ENCODE measurements around the gene PPP6R2.
"Not testable (repeated sequence)": the region's sequence is repeated elsewhere in the genome, so short reads cannot be mapped to it uniquely, and the experiment has no call there.

PPP6R2 gene

DNA sequence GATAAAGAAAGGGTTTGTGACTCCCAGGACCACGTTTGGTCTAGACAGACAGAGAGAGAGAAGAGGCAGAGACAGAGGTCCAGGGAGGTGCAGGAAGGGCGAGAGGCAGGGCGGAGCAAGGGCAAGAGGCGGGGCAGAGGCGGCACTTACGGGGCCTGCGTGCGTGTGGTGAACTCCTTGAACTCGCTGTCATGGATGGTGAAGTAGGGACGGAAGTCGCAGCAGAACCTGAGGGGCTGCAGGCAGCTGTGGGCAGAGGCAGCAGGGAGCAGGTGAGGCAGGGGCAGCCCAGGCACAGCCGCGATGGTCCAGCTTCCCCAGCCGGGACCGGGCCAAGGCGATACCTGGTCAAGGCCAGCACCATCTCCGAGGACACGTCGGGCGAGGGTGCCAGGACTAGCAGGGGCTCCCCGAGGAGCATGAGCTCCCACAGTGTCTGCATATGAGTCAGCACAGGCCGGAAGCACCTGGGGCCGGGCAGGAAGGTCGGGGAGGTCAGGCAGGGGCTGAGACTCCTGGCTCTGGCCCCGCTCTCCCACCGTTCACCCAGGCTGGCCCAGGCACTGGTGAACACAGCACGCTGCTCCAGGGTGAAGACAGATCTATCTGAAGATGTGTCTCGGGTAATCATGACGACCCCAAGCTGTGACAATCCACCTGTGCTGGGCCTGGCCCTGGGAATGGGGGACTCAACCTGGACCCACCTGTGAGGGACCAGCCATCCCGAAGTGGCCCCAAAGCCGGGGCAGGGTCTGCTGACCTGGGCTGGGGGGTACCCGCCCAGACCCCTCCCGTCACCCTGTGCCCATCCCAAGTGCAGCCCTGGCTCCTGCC is 28.5 kb upstream of the PPP6R2 start:
- peak in 4 of 42 donors; percentile 30 to 48 (median 40) for DNase-seq
- intact Hi-C loops (cut with DNase I): no loop called here

DNA sequence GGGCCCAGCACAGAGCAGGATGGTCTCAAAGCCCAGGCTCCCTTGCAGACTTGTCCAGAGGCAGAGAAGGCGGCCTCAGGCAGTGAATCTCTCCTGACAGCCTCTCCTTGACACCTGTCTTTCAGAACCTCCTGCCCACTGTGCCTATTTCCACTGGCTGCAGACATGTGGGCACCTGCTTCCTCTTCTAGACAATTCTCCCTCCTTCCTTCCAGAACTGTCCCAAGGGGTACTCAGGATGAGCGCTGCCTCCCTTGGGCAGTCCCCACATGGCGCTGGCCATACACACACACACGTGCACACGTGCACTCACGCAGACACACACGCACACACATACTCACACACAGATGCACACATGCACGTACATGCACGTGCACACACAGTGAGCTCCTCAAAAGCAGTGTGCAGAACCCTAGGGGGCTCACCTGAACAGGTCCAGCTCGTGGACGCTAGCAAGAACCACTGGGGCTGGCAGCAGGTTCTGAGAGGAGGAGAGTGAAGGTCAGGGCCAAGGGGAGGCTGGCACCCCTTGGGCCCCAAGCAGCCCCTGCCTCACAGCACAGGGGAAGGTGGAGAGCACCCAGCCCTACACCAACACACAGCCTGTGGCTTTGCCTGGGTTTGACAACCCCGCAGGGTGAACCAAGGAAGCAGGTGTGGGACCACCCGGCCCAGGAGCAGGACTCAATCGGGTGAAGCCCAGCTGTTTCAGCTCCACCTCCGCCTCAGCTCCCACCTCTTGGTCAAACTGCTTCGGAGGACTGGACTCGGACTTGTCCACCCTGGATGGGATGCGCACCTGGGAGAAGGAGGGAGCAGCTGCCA is 27.6 kb upstream of the PPP6R2 start:
- DNase-seq: no peak

DNA sequence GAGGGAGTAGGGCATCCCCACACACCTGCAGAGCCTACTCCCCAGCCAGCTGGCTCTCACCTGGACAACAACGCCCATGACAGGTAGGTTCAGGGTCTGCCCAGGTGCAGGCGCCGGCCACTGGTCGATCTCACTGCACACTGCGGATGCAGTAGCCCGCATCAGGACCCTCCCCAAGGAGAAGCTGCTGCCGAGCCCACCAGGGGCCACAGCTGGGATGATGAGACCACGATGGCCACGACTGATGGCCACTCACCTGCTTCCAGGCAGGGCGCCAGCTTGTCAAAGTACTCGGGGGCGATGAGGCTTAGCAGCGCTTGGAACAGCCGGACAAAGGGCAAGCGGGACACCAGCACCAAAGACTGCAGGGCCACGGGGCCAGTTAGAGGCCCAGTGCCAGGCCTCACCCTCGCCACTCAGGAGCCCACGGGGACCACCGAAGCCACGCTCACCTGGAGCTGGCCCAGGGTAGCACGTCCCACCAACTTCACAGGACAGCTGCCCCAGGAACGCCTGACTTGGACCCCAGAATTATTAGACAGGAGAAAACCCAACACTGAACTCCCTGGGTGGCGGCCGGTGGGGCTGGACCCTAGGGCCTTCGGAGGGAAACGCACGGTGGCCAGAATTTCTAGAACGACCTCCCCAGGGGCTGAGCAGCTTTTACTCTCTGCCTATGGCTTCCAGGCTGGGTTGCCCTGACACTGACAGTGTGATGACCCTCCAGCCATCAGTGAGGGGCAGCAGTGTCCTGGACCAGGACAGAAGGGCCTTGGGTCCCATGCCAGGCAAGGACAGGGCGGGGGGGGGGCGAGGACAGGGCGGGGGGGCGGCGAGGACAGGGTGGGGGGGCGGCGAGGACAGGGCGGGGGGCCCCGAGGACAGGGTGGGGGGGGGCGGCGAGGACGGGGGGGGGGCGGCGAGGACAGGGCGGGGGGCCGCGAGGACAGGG is 26.7 kb upstream of the PPP6R2 start:
- intact Hi-C loops (cut with DNase I): no loop called here
- no peak for DNase-seq

More for the DNA sequence above, 27.6 kb upstream of the PPP6R2 start:
- intact Hi-C loops (cut with DNase I): no loop called here

DNA sequence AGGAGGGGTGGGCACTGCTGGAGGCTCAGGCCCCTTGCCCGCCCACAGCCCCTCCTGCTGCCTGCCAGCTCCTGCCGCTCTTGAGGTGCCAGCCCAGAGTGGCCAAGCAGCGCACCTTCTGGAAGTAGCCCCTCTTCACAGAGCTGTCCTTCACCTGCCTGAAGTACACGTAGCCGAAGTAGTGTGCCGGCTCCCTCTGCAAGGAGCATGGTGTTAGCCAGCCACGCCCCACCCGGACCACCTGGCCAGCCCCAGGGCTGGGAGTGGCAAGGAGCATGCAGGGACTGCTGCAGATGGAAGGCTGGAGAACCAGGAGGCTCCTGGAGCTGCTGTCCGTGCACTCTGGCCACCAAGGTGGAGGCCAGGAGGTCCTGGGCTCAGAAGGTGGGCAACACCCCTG is 25.9 kb upstream of the PPP6R2 start:
- intact Hi-C loops (cut with DNase I): no loop called here
- DNase-seq: no peak

DNA sequence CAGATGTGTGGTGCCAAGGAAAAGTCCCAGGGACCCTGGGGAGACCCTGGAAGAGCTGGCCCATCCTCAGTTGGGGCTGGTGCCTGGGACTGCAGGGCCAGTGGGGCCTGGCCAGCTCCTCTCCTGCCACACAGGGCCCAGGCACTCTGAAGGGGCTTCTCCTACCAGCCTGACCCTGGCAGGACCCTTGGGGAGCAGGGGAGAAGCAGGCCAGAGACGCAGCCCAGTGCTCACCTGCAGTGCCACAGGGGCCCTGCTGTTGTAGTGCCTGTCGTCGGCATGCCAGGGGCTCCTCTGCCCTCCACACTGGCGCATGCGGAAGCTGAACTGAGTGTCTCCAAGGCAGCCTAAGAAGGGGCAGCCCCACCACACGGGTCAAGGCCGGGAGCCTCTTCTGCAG is 25.5 kb upstream of the PPP6R2 start:
- intact Hi-C loops (cut with DNase I): no loop called here
- DNase-seq: no peak

DNA sequence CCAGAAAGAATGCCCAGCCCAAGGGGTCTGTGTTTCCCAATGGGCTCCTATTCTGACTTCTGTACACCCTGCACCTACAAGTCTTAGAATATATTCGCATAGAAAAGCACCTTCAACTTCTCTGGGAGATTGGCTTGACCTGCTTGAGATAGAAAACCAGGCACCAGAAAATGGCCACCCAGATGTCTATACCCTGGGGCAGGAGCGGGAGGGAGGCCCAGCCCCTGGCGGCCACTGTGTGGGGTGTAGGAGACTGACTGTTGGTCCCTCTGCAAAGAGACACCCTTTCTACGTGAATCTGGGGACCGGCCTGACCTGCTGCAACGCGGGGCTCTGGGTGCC is 24.8 kb upstream of the PPP6R2 start:
- intact Hi-C loops (cut with DNase I): no loop called here

DNA sequence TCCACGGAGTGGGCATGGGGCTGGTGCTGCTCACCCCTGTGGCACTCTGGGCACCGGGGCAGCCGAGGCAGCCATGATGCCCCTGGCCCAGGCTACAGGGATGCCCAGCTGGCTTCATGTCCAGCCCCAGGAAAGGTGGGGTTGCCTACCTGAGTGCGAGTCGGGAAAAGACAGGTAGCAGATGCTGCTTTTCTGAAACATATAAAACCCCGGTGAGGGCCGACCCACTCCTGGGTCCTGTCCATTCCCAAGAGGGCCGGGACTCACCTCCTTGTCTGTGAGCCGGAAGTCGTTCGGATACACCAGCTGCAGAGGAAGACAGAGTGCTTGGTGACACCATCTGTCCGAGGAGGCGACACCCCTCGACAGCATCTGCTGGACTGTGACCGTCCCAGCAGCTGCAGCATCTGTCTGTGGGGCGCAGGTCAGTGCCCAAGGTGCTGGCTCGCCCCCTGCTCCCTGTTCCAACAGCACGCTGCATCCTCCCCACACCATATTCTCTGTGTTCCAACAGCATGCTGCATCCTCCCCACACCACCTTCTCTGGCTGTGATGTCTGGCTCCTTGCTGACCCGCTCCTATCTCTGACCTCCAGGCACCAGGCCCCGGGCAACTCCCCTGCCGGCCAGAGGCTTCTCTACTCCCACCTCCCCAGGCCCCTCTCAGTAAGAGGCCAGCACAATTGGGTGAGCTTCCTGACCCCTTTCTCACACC is 24.3 kb upstream of the PPP6R2 start:
- no peak for DNase-seq
- intact Hi-C loops (cut with DNase I): no loop called here

More for the DNA sequence above, 24.8 kb upstream of the PPP6R2 start:
- DNase-seq: no peak

DNA sequence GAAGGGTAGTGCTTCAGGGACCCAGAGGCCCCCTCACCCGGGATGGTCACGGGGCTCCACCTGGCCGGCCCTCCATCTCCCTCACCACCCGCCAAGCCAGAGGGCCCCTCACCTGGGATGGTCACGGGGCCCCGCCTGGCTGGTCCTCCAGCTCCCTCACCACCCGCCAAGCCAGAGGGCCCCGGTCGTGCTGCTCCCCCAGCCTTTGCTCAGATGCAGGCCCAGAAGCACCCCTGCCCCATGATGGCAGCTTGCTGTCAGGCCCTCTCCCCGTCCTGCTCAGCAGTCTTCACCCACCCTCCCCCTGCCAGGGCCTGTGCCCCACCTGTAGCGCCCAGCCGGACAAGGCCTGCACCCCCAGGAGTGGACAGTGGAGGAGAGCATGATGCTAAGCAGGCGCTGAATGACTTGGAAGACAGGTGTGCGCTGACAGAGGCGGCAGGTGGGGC is 23.6 kb upstream of the PPP6R2 start:
- no peak for DNase-seq
- intact Hi-C loops (cut with DNase I): no loop called here

DNA sequence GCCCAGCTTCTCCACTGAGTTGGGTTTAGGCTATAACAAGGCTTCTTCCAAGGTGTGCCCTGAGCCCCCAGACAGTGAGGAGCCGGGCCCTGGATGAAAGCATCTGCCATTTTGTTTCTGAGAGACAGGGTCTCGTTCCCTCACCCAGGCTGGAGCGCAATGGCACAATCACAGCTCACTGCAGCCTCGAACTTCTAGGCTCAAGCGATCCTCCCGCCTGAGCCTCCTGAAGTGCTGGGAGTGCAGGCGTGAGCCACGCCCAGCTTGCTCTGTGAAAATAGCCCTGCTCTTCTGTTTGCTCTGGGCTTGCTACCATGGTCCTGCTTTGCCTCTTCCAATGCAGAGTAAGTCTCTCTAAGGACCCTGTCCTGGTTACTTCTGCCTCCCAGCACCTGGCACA is 23.0 kb upstream of the PPP6R2 start:
- no peak for DNase-seq
- intact Hi-C loops (cut with DNase I): no loop called here

DNA sequence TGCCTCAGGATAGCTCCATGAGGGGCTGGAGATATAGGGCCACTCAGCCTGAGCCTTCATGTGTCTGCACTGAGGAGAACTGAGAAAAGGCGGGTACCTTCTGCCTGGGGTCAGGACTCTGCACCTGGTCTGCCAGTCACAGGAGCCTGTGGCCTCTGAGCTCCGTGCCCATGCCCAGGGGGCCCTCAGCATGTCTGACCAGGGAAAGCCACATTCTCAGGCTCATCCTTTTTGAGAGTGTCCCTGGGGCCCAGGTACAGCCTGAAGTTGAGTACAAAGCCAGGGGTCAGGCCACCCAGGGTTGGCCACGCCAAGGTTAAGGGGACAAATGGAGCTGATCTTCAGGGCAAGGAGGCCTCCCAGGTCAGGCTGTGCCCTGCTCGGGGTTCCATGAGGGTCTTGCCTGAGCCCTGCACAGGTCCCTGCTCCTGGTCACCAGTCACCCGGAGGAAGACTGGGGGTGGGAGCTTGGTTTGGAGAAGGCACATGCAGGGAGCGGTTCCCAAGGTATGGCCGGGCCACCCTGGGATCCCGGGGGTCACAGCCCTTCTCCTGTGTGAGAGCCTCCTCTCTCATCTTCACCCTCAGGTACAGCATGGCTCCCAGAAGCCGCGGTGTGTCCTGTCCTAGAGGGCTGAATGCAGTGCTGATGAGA is 22.3 kb upstream of the PPP6R2 start:
- intact Hi-C loops (cut with DNase I): no loop called here

DNA sequence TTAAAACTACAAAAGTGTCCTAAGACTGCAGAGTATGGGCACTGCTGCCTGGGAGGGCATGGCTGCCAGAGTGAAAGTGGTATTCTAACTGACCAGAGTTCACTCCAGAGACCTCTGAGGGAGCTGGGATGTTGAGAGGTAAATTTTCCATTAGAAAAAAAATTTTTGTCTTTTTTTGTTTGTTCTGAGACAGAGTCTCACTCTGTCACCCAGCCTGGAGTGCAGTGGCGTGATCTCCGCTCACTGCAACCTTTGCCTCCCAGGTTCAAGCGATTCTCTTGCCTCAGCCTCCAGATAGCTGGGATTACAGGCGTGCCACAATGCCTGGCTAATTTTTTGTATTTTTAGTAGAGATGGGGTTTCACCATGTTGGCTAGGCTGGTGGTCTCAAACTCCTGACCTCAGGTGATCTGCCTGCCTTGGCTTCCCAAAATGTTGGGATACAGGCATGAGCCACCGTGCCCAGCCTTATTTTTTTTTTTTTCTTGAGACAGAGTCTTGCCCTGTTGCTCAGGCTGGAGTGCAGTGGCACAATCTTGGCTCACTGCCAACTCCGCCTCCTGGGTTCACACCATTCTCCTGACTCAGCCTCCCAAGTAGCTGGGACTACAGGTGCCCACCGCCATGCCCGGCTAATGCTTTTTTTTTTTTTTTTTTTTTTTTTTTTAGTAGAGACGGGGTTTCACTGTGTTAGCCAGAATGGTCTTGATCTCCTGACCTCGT is 20.6 kb upstream of the PPP6R2 start:
- intact Hi-C loops (cut with DNase I): not testable (repeated sequence)
- peak in 3 of 42 donors; percentile 2 to 4 (median 4) for DNase-seq

More for the DNA sequence above, 22.3 kb upstream of the PPP6R2 start:
- DNase-seq: peak in 3 of 42 donors; percentile 1 to 2 (median 1)

DNA sequence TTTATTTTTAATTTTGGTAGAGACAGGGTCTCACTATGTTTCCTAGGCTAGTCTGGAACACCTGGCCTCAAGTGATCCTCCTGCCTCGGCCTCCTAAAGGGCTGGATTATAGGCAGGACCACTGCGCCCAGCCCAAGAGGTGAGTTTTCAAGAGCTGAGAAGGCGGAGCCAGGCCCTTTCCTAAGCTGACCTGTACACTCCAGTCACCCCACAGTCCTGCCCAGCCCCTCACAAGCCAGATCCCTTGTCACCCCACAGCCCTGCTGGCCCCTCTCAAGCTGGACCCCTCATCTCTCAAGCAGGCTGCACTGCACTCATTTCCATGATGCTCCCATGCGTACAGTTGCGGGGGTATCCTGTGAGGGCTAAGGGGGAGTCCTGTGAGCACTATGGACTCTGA is 19.2 kb upstream of the PPP6R2 start:
- DNase-seq: peak in 1 of 42 donors; percentile 1
- intact Hi-C loops (cut with DNase I): no loop called here

DNA sequence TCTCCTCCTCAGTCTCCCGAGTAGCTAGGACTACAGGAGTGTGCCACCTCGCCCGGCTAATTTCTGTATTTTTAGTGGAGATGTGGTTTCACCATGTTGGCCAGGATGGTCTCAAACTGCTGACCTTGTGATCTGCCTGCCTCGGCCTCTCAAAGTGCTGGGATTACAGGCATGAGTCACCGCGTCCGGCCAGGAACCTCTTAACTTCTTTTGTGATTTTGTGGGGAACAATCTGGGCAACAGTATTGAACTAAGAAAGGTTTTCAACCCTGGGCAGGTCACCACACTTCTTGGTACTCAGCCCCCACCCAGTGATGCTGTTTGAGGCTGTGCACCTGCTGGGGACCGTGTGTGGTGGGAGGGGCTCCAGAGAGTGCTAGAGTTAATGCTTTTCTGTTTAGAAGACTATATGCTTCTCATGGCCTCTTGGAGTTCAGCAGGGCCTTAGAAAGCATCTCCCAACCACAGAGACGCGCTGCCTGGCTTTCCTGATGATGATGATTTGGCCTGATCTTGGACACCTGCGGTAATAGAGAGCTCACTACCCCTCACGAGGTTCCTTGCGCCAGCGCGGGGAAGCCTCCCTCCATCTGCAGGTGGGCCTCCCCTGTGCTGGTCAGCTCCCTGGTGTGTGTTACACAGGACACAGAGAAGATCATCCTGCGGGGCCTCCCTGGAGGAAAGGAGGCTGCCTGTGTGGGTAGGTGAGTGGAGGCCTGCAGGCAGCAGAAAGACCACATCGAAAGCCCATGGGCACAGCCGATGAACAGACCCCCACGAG is 17.5 kb upstream of the PPP6R2 start:
- peak in 2 of 42 donors; percentile 1 for DNase-seq
- intact Hi-C loops (cut with DNase I): loop anchor here (5.0 kb wide), 1 partner anchor 48 kb away; no protein-coding TSS in a partner anchor

DNA sequence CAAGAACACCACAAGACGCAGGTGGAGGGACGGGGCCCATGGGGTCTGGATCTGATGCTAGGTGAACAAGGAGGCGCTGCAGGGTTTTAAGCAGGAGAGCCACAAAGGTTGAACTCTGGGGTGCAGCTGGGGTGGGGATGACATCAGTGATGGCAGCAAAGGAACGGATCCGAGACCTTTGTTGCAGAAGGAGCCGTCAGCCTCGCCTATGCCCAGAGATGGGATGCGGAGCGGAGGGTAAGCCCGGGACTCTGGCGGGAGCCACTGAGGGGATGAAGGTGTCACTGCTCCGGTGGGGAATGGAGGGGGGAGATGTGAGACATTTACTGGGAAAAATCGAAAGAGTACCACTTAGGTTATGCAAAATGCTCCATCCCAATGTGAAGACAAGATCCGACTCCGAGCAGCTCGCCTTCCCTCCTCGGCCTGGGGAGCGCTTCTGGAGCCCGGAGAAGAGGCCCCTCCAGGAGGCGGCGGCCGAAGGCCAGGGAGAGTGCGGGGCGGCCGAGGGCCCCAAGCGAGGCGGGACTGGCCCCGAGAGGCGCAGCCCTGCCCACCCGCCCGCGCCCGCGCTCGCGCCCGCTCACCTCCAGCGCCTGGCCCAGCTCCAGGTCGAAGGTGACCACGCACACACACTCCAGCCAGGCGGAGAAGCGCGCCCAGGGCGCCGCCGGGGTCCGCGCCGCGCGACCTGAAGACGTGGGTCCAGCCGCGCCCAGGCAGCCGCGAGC is 16.7 kb upstream of the PPP6R2 start:
- peak in 17 of 42 donors; percentile 18 to 62 (median 40) for DNase-seq
- intact Hi-C loops (cut with DNase I): loop anchor here (5.0 kb wide), 1 partner anchor 49 kb away; no protein-coding TSS in a partner anchor

DNA sequence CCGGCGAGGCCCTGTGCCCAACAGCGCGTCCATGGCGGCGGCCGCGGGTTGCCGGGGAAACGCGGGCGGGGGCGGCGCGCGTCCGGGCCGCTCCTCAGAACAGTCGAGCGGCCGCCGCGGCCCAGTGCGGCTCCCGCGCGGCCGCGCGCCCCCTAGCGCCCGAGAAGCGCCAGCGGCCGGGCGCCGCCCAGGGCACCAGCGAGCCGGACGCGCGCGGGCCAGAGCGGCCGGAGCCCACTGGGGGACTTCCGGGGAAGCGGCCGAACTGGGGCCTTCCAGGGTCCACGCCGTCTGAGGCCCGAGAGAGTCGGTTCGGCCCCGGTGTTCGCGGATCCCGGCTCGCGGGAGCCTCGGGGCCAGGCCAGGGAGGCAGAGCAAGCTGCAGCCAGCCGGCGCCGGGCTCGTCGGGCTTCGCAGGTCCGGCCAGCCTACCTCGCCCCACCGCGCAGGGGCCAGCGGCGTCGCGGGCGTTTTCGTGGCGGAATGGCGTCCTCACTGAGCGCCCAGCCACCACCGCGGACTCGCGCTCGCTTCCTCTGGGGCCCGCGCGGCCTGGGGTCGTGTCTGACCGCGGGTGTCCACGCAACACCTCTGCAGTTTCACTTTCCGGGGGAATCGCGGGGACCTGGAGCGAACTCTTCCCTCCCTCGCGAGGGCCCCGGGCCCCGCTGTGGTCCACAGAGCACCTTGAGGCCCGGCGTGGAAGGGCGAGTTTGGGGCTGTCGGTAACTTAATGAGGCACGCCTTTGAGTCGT is 16.0 kb upstream of the PPP6R2 start, which contains the start of gene DENND6B:
Gene DENND6B (minus strand): TSS at position 57 of the 755 bp plus-strand sequence. CDS start 24 bp downstream, at position 33.
- intact Hi-C loops (cut with DNase I): loop anchor here (5.0 kb wide), 1 partner anchor 50 kb away; no protein-coding TSS in a partner anchor
- peak in 41 of 42 donors; percentile 63 to 91 (median 81) for DNase-seq

Data from head of caudate nucleus (tissue), 42 donors.